PFSK-1 (cell line): ENCODE data around the gene MCL1.

ENCODE experiments used
- FOXP2 ChIP-seq: optimal IDR thresholded peaks from 2 replicates; pipeline ENCODE3; 2011; ENCODE audit warnings: borderline replicate concordance, control low read depth, inconsistent platforms; ENCODE audit not compliant: insufficient read depth; ENCODE audit errors: extremely low read length, extremely low read depth
- POLR2AphosphoS5 ChIP-seq: IDR thresholded peaks from 2 replicates; pipeline ENCODE4 v1.6.1; 2012; ENCODE audit warnings: low read depth, mild to moderate bottlenecking, control low read depth, low read length, moderate library complexity
- SIN3A ChIP-seq: IDR thresholded peaks from 2 replicates; pipeline ENCODE4 v1.6.1; 2012; ENCODE audit warnings: mild to moderate bottlenecking, low read length, moderate library complexity, borderline replicate concordance; ENCODE audit not compliant: insufficient read depth
- TAF1 ChIP-seq: IDR thresholded peaks from 2 replicates; pipeline ENCODE4 v1.6.1; 2012; ENCODE audit warnings: low read length, control low read depth, borderline replicate concordance; ENCODE audit not compliant: insufficient read depth
- TF ChIP-seq, protein P1 (sequence below), 2 experiments: IDR thresholded peaks; 2 replicates each; pipeline versions ENCODE4 v1.6.1 to v1.8.0; 2011 to 2012; ENCODE audit warnings: low read depth in 2 of 2, low read length in 2 of 2, control low read depth in 1 of 2, inconsistent platforms in 1 of 2, mild to moderate bottlenecking in 1 of 2, moderate library complexity in 1 of 2; ENCODE audit not compliant: insufficient read depth in 1 of 2

Gene MCL1

DNA sequence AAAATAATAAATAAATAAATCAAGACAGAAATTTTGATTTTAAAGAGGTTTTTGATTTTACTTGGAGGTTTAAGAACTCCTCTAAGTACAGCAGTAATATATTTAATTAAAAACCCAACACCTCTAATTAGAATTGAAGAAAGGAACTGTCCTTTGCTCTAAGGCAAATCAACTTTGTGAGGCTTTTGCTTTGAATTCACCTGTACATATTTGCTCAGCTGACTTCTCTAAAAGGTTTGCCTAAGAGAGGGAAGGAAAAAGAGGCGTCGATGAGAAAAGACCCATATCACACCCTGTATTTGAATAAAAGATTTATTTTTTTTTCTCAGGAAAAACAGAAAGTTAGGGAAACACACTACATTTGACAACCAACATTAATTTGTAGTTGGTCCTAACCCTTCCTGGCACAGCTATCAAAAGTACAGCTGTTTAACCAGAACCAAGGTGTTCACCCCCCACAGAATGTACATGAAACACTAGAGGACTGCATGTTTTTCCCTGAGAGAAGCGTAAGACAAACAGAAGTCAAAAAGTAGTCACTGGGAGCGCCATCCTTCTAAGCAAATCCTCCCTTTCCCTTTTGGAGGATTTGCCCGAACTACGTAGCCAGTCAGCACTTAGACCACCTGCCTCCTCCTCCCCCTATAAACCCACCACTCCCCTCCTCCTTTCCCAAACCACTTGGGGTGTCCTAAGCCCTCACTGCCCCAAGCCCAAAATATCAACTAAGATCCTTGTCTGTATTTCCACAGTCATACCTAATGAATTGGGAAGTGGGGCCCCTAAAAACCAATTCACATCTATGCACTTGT, 4.9 kb downstream of the MCL1 start:
- TF ChIP-seq, protein P1, sequence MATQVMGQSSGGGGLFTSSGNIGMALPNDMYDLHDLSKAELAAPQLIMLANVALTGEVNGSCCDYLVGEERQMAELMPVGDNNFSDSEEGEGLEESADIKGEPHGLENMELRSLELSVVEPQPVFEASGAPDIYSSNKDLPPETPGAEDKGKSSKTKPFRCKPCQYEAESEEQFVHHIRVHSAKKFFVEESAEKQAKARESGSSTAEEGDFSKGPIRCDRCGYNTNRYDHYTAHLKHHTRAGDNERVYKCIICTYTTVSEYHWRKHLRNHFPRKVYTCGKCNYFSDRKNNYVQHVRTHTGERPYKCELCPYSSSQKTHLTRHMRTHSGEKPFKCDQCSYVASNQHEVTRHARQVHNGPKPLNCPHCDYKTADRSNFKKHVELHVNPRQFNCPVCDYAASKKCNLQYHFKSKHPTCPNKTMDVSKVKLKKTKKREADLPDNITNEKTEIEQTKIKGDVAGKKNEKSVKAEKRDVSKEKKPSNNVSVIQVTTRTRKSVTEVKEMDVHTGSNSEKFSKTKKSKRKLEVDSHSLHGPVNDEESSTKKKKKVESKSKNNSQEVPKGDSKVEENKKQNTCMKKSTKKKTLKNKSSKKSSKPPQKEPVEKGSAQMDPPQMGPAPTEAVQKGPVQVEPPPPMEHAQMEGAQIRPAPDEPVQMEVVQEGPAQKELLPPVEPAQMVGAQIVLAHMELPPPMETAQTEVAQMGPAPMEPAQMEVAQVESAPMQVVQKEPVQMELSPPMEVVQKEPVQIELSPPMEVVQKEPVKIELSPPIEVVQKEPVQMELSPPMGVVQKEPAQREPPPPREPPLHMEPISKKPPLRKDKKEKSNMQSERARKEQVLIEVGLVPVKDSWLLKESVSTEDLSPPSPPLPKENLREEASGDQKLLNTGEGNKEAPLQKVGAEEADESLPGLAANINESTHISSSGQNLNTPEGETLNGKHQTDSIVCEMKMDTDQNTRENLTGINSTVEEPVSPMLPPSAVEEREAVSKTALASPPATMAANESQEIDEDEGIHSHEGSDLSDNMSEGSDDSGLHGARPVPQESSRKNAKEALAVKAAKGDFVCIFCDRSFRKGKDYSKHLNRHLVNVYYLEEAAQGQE (IDR thresholded peaks at IDR 0.05; ENCODE audit: insufficient read depth in 1 of 2, low read depth in 2 of 2, low read length in 2 of 2), result no peak
- TF ChIP-seq POLR2AphosphoS5 (0 out of 2 replicates have a peak, but pooled peaks have one; percentile 29), SIN3A (no peak), TAF1 (no peak)

DNA sequence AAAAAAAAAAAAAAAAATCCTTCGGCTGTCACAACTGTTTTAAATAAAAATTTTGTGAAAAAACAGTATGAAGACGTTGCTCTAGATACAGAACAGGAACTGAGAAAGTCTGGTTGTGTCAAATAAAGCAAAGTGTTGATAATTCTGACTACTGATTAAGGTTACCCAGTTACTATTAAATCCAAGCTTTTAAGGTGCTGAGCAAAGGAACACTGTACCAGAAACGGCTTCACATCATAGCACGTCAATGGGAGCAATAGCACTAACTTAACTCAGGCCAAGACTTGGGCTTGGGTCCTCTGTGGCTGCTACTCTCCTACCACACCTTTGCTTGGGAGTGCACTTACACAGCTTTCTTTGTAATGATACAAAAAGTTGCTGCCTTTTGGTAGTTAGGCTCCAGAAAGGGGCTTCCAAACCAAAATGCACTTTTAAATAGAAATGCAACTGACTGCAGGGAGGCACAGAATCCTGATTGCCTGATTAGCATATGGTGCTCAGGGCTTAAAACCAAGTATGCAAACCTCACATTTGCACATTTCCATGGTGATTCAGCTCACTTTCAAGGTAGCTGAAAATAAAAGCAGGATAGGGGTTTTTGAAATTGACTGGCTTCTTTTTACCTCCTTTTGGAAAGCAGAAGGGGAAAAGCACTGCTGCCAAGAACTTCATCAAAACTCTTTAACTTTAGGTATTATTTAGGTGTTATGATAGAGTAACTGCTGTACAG, 6.3 kb downstream of the MCL1 start:
- no peak for TF ChIP-seq FOXP2
- TF ChIP-seq POLR2AphosphoS5, result no peak; the same call in 1 of the 2 replicates
- TF ChIP-seq, protein P1 (IDR thresholded peaks at IDR 0.05; ENCODE audit: insufficient read depth in 1 of 2, low read depth in 2 of 2, low read length in 2 of 2), result no peak
- TF ChIP-seq SIN3A, result no peak
- TF ChIP-seq TAF1, result no peak

DNA sequence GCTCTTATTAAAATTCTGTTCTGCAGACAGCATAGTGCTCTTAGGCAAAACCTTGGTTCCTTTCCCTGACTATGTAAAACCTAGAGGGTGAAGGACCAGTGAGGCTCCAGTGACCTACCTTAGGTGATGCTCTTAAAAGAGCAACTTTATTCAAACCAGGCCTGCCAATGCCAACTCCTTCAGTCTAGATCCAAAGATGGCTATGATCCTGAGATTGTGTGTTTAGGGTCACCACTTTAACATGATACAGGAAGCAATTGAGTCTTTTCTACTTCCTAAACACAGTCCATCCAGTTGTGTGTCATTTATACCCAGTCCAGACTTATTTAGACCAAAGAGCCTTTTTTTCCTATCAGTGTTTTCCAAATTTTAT, 10.8 kb downstream of the MCL1 start:
- TF ChIP-seq SIN3A, result no peak
- peak; percentile 47; the same call in 1 of the 2 replicates for TF ChIP-seq POLR2AphosphoS5
- TF ChIP-seq, protein P1 (IDR thresholded peaks at IDR 0.05; ENCODE audit: insufficient read depth in 1 of 2, low read depth in 2 of 2, low read length in 2 of 2), result no peak
- no peak for TF ChIP-seq FOXP2
- no peak for TF ChIP-seq TAF1

DNA sequence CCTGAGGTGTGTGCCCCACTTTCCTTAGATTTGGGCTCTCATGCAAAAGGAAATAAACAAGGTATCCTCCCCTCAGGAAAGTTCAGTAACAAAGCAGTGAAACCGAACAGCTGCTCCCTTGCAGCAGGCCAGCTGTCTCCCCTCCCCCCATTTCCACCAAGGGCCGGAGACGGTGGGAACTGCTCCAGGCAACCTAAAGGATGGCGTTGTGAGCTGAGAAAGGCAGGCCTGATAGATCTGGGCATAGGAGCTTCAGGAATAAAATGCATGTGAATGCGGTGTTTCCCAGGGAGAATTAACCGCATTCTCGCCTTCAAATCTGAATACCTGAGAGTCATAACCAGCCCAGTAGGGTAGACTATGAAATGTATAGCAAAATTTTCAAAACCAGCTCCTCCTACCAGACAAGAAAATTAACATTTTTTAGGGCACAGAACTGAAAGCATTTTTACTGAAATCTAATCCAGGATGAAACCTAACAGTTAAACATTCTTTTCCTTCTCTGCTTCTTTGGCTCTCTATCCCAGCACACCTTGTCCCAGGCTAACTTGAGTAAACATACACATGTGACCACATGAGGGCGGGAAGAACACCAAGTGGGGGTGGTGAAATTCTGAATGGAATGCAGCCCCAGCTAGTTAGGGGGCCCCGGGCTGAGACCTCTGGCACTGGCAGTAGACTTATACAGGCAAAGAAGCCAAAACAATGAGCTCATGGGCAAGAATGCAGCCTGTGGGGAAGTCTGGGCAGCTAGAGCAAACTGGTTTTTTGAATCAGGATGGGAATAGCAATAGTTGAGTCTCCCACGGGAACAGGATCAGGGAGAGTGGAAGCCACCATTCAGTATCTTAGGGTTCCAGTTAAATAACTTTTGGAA, 11.5 kb downstream of the MCL1 start:
- TF ChIP-seq TAF1 (no peak), POLR2AphosphoS5 (peak; percentile 46; the same call in 1 of the 2 replicates), FOXP2 (no peak), SIN3A (peak; percentile 92)
- TF ChIP-seq, protein P1 (IDR thresholded peaks at IDR 0.05; ENCODE audit: insufficient read depth in 1 of 2, low read depth in 2 of 2, low read length in 2 of 2), result no peak
